GM18858 (cell line): ENCODE results near the gene PACSIN1.

Experiments
- ATAC-seq: cut with Tn5 transposase; IDR thresholded peaks from one replicate; pipeline ENCODE4 v1.9.1; 2021; ENCODE audit not compliant: unreplicated experiment

Gene PACSIN1

DNA sequence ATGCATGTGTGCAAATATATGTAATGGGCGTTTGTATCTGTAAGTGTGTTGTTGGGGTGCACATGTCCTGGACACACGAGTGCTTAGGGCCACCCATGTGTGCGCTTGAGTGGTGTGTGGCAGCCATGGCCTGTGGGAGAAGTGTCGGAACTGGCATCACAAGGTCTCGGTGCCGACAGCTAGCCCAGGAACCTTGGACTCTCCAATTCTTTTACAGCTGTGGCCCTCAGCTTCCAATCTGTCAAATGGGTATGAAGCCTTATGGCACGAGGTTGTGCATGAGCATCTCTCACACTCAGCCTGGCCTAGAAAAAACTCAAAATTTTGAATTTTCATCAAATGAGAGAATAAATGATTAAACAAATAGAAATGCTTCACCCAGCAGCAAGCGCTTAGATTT lies 48.2 kb downstream of the PACSIN1 start:
- no peak for ATAC-seq

GRCh38 chr6:34514593-34515472 lies 49.0 kb downstream of the PACSIN1 start:
- ATAC-seq = no peak

- ATAC-seq = no peak
These were observed 49.9 kb downstream of the PACSIN1 start for GRCh38 chr6:34515473-34516387.

GRCh38 chr6:34516391-34517324 lies 50.8 kb downstream of the PACSIN1 start:
- ATAC-seq = no peak

GRCh38 chr6:34517461-34517881 lies 51.6 kb downstream of the PACSIN1 start:
- ATAC-seq = no peak

DNA sequence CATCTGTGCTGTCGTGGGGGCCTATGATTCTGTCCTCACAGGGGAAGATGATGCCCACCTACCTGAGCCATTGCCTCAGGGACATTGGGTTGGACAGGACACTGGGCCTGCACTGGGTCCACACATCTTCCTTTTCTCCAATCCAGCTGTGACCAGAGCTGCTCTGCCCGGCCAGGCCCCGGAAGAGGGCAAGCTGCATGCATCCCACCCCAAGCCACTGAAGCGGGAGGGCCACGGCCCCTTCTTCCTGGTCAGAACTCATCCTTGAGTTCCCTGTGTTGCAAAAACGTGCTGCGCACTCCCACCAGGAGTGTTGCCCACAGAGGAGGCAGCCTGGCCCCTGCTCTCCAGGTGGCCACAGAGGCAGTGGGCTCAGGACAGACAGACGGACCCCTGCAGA lies 52.1 kb downstream of the PACSIN1 start:
- ATAC-seq = no peak

- ATAC-seq = no peak
These were observed 52.9 kb downstream of the PACSIN1 start for GRCh38 chr6:34518669-34519365.

- no peak for ATAC-seq
These were observed 54.2 kb downstream of the PACSIN1 start for GRCh38 chr6:34519971-34520644.

- ATAC-seq = no peak
These were observed 55.0 kb downstream of the PACSIN1 start for GRCh38 chr6:34520645-34521462.

DNA sequence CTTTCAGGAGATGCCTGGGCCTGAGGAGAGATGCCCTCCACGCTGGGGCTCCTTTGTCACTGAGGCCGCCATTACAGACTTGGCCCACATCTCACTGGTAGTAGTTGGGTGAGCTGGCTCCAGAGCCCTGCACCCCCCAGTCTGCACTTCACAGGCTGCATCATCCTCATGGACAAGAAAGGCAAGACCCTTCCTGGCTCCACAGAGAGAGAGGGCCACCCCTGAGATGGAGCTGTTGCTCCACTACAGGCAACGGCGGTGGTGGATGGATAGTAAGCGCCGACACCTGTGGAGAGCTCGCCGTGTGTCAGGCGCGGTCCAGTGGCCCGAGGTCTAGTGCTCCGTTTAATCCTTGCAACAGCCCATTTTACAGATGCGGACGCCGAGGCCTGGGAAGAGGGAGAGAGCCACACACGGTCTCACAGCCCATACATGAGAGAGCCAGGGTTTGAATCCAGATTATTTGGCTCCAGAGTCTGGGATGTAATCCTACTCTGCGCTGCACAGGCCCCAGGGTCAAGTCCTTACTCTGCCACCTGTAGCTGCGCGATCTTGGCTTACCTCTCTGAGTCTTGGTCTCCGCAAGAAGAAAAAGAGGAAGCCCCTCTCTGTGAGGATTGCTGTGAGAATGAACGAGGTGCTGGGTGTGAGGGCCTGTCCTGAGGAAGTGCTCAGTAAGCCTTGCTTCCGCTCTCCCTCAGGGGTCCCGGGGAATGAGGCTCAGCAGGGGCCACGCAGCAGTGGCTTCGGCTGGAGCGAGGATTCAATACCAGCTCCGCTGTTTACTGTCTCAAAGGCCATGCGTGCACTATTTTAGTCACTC lies 55.8 kb downstream of the PACSIN1 start:
- no peak for ATAC-seq

DNA sequence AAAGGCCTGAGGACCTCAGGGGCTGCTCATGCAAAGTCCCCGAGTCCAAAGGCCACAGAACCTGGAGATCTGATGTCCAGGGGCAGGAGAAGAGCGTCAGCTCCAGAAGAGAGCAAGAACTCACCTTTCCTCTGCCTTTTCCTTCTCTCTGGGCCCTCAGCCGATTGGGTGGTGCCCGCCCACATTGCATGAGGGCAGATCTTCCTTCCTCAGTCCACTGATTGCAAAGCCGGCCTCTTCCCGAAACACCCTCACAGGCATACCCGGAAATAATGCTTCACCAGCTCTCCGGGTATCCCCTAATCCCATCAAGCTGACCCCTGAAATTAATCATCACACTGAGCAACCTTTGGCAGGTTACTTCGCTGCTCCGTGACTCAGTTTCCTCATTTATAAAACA lies 56.9 kb downstream of the PACSIN1 start:
- ATAC-seq = no peak

DNA sequence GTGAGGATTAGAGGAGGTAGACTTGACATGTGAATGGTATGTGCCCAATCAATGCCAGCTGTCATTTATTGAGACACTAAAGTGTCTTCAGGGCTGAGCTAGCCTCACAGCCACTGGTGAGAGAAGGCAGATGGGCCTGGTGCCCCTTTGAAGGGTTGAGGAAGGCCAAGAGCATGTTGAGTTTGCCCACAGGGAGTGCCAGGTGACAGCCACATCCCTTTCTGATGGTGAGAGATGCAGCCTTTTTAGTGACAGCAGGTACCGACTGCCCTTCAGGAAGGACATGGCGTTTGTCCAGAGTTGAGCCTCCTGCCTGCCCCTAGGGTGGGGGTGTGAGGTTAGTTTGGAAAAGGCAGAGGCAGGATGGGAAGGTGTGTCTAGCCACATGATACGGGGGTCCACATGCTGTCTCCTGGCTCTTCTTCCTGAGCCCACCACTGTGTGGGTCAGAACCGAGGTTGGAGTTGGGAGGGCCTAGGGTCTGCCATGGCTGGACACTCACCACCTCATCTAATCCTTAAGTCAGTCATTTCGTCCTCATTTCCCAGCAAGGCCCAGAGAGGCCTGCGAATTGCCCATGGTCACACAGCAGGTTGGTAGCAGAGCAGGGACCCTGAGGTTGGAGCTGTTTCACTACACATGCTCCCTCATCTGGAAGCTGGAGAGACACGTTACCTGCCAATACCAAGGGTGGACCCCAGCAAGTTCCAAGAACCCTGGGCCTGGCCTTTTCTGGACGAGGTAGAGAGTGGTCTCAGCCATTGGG lies 57.7 kb downstream of the PACSIN1 start:
- no peak for ATAC-seq

GRCh38 chr6:34524499-34524898 lies 58.6 kb downstream of the PACSIN1 start:
- no peak for ATAC-seq

GRCh38 chr6:34524971-34525370 lies 59.1 kb downstream of the PACSIN1 start:
- no peak for ATAC-seq

GRCh38 chr6:34525431-34526175 lies 59.7 kb downstream of the PACSIN1 start:
- no peak for ATAC-seq

- ATAC-seq = no peak
These were observed 60.5 kb downstream of the PACSIN1 start for GRCh38 chr6:34526241-34526972.
